Thoracic aorta (tissue), 2 donors: ENCODE results near the gene RAB12. TPM values are rescaled to one million over a fixed set of nuclear protein-coding genes. Genes with fewer than 3 reads are reported as not detected.
"Not testable (repeated sequence)": the region's sequence is repeated elsewhere in the genome, so short reads cannot be mapped to it uniquely, and the experiment has no call there.

ENCODE experiments used
- ATAC-seq: fragments of 150-250 bp; one replicate; pipeline ENCODE4 v1.8.0; 2017; ENCODE audit warnings: low read depth; ENCODE audit not compliant: insufficient number of reproducible peaks, low FRiP score
- DNase-seq: peaks from one replicate; pipeline ENCODE4 v3.0.0-alpha.2; 2020; ENCODE audit warnings: low spot score
- H3K27ac ChIP-seq, 2 donors: fragments of 200-600 bp; sonication (generic); 1 replicate in 1 of 2; 2 replicates in 1 of 2; pipeline ENCODE4 v1.5.1; 2016; ENCODE audit warnings: mild to moderate bottlenecking in 2 of 2, moderate library complexity in 2 of 2
- H3K27me3 ChIP-seq: fragments of 200-600 bp; sonication (generic); replicated peaks from 2 replicates; pipeline ENCODE4 v1.6.0; 2016; ENCODE audit warnings: mild to moderate bottlenecking; ENCODE audit not compliant: insufficient read depth
- H3K36me3 ChIP-seq: fragments of 200-600 bp; sonication (generic); one replicate; pipeline ENCODE4 v1.5.1; 2016
- H3K4me1 ChIP-seq, 2 donors: fragments of 200-600 bp; sonication (generic); 1 replicate in 1 of 2; 2 replicates in 1 of 2; pipeline versions ENCODE4 v1.5.1 to v1.6.0; 2016; ENCODE audit warnings: low read depth in 2 of 2, mild to moderate bottlenecking in 1 of 2; ENCODE audit not compliant: control insufficient read depth in 1 of 2
- H3K4me3 ChIP-seq: fragments of 200-600 bp; sonication (generic); 2 replicates; pipeline ENCODE4 v1.5.1; 2016; ENCODE audit warnings: mild to moderate bottlenecking
- H3K9me3 ChIP-seq: fragments of 200-600 bp; sonication (generic); 2 replicates; pipeline ENCODE4 v1.5.1; 2016
- total RNA-seq, 2 donors: library from RNA; depleted of rRNA; stranded (reverse); fragments of >200 nt; gene quantifications; one replicate each; pipeline versions ENCODE4 v1.1.0 to v1.2.3, GENCODE V29; 2016
- TF ChIP-seq, protein P1 (sequence below): fragments of 200-600 bp; sonication (generic); IDR thresholded peaks from one replicate; pipeline ENCODE4 v1.5.1; 2019; ENCODE audit warnings: antibody characterized with exemption

Gene RAB12
- total RNA-seq, 2 donors from 2014 or later, result 40.1 to 55.0 TPM

DNA sequence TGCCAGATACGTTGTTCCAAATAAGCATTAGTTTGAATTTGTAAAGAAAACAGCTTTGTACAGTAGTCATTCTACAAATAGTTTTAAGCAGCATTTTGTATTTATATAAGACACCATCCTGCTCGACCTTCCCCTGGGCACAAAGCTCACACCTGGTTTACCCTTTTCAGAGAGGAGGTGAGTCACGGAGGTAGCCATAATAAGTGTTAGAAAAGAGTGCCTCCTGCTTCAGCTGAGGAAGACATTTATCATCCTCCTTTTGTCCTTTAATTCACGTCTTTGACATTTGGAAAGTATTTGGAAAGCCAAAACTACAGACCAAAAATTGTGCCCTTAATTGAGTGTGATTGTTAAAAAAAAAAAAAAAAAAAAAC lies 6.8 kb downstream of the RAB12 start:
- Histone ChIP-seq H3K27me3 (no peaks in the 10 kb centered on the region), H3K9me3 (no peaks in the 10 kb centered on the region), H3K4me1 (peaks cover 27 to 51% of the 10 kb centered on the region in 2 donors), H3K4me3 (no peak overlapping the region), H3K27ac (no peak overlapping the region), H3K36me3 (no peaks in the 10 kb centered on the region)
- DNase-seq (no peak), ATAC-seq (no peak)
- TF ChIP-seq, protein P1, sequence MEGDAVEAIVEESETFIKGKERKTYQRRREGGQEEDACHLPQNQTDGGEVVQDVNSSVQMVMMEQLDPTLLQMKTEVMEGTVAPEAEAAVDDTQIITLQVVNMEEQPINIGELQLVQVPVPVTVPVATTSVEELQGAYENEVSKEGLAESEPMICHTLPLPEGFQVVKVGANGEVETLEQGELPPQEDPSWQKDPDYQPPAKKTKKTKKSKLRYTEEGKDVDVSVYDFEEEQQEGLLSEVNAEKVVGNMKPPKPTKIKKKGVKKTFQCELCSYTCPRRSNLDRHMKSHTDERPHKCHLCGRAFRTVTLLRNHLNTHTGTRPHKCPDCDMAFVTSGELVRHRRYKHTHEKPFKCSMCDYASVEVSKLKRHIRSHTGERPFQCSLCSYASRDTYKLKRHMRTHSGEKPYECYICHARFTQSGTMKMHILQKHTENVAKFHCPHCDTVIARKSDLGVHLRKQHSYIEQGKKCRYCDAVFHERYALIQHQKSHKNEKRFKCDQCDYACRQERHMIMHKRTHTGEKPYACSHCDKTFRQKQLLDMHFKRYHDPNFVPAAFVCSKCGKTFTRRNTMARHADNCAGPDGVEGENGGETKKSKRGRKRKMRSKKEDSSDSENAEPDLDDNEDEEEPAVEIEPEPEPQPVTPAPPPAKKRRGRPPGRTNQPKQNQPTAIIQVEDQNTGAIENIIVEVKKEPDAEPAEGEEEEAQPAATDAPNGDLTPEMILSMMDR, result no peak

DNA sequence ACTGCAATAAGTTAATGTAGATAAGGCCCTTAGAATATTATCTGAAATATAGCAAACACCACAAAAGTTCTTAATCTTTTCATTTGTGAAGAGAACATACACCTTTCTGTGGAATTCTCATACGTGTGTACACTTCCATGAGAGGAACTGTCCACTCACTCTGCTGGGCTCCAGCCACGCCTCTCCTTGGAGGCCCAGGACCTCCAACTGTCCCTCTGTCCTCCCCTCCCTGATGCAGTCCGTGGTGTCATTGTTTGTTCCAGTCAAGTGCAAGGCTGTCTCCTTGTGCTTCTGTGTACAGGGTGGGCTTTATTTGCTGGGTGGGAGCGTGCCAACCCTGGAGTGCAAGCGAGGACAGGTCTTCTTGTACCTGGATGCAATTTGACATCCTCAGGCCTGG lies 8.7 kb downstream of the RAB12 start:
- no peak overlapping the region for H3K27ac ChIP-seq
- H3K4me1 ChIP-seq, result peaks cover 9 to 36% of the 10 kb centered on the region in 2 donors
- no peaks in the 10 kb centered on the region for H3K27me3 ChIP-seq
- H3K4me3 ChIP-seq, result no peak overlapping the region
- ATAC-seq (no peak), DNase-seq (no peak)
- TF ChIP-seq, protein P1, result no peak
- no peaks in the 10 kb centered on the region for H3K9me3 ChIP-seq
- H3K36me3 ChIP-seq, result no peaks in the 10 kb centered on the region

DNA sequence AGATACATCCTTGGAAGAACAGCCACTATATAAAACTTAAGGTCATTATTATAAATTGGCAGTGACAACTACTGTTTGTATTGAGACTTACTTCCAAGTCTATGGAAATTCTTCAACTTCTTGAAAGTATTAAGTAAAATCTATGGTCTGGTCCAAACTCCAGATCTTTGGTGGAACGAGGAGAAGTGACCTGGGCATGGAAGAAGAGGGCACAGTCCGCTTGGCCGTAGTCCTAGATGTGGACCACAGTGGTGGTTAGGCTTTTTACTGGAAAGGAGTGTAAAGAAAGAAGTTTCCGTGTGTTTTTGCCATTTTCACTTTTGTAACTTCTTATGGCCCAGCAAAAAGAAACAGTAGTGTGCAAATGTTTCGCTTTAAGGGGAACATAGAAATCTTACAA lies 9.8 kb downstream of the RAB12 start:
- Histone ChIP-seq H3K4me3 (no peak overlapping the region), H3K9me3 (no peaks in the 10 kb centered on the region), H3K36me3 (no peaks in the 10 kb centered on the region), H3K27me3 (no peaks in the 10 kb centered on the region), H3K4me1 (peaks cover 18 to 37% of the 10 kb centered on the region in 2 donors), H3K27ac (no peak overlapping the region)
- ATAC-seq (no peak), DNase-seq (no peak)
- TF ChIP-seq, protein P1, result no peak

DNA sequence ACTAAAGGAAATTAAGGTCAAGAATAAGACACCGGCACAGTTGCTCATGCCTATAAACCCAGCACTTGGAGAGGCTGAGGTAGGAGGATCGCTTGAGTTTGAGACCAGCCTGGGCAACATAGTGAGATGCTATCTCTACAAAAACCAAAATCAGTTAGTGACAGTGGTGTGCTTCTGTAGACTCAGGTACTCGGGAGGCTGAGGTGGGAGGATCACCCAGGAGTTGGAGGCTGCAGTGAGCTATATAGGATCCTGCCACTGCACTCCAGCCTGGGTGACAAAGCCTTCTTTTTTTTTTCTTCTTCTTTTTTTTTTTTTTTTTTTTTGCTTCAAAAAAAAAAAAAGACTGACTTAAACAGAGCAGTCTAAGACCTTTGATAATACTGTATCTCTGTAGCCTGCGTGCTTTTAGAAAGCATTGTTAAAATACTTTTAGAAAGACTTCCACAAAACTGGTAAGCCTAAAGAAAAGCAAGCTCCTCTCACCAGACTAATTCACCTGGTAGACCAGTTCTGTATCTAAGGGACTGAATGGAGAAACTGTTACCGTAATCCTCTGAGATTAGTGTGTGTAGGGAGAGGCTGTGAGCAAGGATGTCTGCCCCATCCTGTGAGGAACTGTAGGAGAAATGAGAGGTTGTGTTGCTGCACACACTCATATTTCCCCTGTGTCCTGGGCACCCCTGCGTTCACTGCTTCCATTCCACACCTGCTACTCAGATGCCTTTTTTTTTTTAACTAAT lies 10.8 kb downstream of the RAB12 start:
- Histone ChIP-seq H3K4me1 (peaks cover 16 to 31% of the 10 kb centered on the region in 2 donors), H3K27me3 (no peaks in the 10 kb centered on the region), H3K36me3 (no peaks in the 10 kb centered on the region), H3K4me3 (no peak overlapping the region), H3K27ac (no peak overlapping the region), H3K9me3 (no peaks in the 10 kb centered on the region)
- ATAC-seq, result no peak
- DNase-seq, result no peak
- TF ChIP-seq, protein P1, result no peak

DNA sequence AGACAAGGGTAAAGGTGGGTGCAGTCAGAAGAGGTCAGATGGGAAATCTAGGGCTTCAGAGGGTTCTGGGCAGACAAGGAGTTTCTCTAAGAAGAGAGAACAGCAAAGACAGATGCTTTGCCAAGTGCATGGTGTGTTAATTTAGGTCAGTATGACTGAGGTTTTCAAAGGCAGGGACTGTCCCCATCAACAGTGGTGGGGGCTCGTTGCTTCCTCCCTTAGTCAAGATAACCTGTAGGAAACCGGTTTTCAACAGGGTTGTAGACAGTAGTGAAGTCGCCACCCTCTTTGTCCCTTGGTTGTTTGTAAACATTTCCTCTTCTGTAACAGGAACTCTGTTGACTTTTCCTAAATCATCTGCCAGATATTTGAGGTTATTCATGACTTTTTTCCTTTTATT lies 11.6 kb downstream of the RAB12 start:
- no peaks in the 10 kb centered on the region for H3K9me3 ChIP-seq
- no peaks in the 10 kb centered on the region for H3K27me3 ChIP-seq
- no peak for DNase-seq
- H3K4me3 ChIP-seq, result no peak overlapping the region
- peaks cover 14 to 22% of the 10 kb centered on the region in 2 donors for H3K4me1 ChIP-seq
- TF ChIP-seq, protein P1, result no peak
- ATAC-seq, result no peak
- no peaks in the 10 kb centered on the region for H3K36me3 ChIP-seq
- no peak overlapping the region for H3K27ac ChIP-seq

DNA sequence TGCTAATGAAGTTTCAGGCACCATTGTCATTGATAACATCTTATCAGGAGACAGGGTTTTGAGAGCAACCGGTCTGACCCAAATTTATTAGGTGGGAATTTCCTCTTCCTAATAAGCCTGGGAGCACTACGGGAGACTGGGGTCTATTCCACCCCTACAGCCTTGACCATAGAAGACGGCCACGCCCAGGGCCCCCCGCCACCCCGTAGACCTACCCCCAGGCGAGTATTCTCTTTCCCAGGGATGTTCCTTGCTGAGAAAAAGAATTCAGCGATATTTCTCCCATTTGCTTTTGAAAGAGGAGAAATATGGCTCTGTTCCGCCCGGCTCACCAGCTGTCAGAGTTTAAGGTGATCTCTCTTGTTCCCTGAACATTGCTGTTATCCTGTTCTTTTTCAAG lies 13.4 kb downstream of the RAB12 start:
- DNase-seq, H3K9me3 ChIP-seq, H3K36me3 ChIP-seq, H3K4me3 ChIP-seq, H3K27me3 ChIP-seq, ATAC-seq, H3K27ac ChIP-seq: not testable (repeated sequence)
- H3K4me1 ChIP-seq, result peaks cover 14% of the 10 kb centered on the region in 2 donors
